ENCODE results near the gene VIPR1.

The VIPR1 gene, protein sequence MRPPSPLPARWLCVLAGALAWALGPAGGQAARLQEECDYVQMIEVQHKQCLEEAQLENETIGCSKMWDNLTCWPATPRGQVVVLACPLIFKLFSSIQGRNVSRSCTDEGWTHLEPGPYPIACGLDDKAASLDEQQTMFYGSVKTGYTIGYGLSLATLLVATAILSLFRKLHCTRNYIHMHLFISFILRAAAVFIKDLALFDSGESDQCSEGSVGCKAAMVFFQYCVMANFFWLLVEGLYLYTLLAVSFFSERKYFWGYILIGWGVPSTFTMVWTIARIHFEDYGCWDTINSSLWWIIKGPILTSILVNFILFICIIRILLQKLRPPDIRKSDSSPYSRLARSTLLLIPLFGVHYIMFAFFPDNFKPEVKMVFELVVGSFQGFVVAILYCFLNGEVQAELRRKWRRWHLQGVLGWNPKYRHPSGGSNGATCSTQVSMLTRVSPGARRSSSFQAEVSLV

DNA sequence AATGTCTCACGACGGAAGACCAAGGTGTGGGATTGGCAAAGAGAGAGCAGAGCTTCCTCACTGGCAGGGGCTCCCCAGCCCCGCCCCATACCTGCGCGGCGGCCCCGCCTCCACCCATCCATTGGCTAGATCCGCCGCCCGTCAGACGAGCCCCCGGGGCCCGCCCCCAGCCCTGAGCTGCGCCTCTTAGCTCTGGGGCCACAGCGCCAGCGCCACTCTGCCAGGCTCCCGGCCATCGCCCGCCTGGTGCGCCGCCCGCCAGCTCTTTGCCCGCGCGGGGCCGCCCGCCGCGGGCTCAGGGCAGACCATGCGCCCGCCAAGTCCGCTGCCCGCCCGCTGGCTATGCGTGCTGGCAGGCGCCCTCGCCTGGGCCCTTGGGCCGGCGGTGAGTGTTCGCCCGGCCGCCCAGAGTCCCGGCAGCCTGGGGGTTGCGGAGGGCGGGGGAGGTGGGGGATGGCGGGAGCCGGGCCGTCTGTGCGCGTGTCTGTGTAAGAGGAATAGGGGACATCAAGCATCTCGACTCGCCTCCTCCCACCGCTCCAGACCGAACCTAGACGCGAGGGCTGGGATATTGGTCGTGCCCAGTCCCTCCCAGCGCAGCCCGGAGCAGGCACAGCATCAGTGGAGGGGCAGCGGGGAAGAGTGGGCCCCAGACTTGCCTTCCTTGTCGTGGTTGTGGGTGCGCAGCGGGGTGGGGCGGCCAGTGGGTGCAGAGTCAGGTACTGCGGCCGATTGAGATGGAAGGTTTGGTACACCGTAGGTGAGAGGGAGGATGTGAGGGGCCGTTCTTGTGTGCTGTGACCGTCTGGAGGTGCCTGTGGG is at the start of gene VIPR1:
TSS of gene VIPR1 (plus strand) at position 215 of the 822 bp plus-strand sequence. CDS start at position 308, 93 bp downstream.
- peak; percentile 57 for DNase-seq (ENCODE audit: low spot score)

DNA sequence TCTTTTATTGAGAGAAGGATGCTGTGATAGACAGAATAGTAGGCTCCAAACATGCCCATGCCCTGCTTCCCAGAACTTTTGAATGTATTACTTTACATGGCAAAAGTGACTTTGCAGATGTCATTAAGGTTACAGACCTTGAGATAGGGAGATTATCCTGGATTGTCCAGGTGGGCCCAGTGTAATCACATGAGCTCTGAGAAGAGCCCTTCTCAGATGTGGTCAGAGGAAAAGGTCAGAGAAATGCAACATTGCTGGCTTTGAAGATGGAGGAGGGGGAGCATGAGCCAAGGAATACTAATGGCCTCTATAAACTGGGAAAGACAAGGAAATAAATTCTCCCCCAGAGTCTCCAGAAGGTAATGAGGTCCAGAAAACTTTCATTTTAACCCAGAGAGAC is 46.2 kb upstream of the VIPR1 start:
- DNase-seq (ENCODE audit: low spot score), result no peak

DNA sequence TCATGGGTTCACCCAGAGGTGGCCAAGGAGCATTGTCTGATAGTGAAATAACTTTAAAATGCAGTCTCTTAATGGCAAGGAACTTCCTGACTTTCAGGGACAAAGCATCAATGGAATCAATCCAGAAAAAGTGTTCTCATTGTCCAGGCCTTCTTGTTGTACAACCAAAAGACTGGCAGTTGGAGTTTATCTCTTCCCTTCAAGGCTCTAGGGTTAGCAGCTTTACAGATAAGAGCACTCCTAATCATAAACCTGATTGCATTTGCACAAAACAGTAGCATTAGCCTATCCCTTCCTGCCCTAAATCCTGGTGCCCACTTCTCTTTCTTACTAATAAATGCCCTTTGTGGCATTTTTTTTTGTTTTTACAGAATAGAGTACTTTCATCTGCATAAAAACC is 43.3 kb upstream of the VIPR1 start:
- no peak for DNase-seq (ENCODE audit: low spot score)

DNA sequence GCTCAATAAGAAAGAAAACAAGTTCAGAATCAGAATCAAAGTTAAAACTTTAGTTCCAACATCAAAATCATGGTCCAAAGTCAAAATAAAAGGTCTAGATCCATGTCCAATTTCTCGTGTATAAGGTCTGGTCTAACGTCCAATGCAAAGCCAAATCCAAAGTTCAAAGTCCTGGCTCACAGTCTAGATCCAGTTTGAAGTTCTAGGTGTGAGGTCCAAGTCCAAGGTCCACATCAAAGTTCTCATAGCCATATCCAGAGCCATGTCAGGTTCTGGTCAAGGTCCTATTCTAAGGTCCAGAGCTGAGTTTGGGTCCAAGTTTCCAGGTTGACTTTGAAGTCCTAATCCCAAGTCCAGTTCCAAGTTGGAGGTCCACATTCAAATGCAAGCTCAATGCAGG is 40.7 kb upstream of the VIPR1 start:
- DNase-seq (ENCODE audit: low spot score), result no peak

DNA sequence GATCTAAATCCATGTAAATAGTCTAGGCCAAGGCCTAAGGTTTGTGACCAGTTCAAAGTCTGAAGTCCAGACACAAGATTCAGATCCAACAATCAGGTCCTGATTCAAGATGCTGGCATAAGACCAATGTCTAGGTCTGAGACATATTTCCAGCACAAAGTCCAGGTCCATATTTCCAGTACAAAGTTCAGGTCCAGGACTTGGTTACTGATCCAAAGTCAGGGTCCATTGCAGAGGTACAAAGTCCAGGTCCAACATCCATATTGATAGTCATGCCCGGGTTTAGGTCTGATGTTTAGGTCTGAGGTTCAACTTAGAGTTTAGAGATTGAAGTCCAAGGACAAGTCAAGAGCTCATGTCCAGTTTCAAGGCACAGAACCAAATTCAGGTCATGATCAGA is 39.4 kb upstream of the VIPR1 start:
- DNase-seq (ENCODE audit: low spot score), result no peak

DNA sequence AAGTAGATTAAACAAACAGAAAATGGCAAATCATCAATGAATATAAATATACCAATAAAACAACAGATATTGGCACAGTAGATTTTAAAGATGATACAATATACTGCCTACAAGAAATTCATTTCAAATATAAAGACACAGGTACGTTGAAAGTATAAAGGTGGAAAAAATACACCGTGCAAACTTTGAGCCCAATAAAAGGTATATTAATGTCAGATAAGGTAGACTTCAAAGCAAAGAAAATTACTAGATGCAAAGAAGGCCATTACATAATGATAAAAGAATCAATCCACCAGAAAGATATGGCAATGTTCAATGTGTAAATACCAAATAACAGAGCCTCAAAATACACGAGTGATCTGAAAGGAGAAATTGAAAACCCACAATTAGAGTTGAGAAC is 34.3 kb upstream of the VIPR1 start:
- DNase-seq (ENCODE audit: low spot score), result no peak

DNA sequence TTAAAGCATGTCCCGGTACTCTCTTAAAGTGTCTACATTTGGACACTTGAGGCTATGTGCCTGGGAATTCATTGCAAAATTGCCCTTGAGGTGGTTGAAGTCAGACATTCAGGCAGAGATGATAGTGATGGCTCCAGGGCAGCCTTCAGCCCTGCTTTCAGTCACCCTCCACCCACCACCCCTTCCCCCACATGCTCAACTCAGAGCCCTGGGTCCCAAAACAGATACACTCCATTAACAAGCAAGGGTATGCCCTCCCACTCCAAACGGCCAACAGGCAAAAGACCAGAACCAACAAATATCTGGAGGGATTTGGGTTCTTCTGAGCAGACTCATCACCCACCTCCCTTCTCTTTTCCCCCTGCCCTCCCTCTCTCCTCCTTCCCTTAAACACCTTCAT is 29.9 kb upstream of the VIPR1 start:
- DNase-seq (ENCODE audit: low spot score), result no peak

DNA sequence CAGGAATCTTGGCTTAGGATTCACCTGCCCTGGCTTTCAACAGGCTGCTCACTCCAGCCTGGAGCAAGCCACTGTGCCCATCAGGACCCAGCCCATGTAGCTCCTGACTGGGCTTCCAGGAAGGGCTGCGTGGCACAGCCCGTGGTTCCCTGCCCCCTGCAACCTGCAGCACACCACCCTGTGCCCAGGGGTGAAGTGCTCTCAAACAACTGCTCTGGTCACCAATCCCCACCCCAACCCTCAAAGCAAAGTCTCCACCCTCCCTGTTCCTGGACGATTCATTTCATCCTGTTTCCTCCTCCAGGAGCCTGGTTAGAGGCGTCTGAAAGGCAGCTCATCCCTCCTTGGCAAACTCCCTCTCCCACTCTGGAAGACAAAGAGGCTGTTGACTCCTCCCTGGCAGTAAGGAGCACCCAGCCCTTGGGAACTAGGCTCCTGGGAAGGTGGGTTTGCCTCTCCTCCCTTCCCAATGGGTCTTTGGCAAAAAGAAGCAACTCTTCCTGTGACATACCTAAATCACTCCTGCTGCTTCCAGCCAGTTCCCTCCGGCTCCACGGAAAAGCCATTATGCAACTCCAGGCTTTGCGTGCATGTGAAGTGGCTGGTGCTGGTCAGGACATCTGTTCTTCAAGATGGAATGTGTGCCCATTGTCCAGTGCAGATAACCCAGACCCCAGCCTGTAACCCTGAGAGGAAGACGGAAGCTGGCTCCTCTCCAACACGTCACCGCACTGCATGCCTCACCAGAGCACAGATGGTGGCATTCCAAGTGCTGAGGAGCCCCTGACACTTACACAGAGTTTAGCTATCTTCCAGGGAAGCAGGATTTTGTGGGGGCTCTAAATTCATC is 29.1 kb upstream of the VIPR1 start:
- peak; percentile 48 for DNase-seq (ENCODE audit: low spot score)

DNA sequence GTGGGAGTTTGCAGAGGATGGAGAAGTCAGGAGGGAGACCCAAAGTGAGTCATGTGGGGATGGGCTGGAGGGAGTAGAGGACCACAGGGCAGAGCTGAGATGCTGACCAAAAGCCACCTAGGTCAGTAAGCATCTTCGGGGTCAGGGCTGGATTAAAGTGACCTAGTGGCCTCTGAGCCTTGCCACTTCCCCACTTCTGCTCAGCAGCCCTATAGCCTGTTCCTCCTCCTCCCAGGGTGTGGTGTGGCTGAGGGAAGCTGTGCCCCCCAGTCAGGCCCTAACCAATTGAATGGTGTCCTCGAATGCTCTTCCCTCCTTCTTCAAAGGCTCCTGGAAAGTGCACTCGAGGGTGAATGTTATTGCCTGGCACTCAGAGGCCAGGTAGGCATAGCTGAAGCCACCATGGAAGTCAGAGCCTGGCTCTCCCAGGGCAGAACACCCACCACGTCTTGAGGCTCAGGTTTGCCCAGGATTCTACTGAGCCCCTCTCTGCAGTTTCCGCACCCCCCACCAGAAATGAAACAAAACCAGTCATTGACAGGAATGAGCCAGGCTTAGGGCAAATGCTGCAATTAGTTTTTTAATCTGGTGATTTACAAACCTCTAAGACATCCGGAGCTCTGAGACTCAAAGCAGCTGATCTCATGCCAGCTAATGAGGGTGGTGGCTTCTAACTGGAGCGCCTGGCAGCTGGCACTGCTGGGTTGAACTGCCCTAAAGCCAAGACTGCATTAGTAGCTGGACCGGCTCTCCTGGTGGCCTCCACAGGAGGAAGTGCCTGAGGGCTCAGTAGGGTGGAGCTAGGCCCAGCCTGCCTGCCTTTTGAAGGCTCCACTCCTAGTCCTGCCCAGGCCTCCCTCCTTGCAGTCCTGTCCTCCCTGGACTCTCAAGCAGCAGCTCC is 26.0 kb upstream of the VIPR1 start:
- peak; percentile 33 for DNase-seq (ENCODE audit: low spot score)

DNA sequence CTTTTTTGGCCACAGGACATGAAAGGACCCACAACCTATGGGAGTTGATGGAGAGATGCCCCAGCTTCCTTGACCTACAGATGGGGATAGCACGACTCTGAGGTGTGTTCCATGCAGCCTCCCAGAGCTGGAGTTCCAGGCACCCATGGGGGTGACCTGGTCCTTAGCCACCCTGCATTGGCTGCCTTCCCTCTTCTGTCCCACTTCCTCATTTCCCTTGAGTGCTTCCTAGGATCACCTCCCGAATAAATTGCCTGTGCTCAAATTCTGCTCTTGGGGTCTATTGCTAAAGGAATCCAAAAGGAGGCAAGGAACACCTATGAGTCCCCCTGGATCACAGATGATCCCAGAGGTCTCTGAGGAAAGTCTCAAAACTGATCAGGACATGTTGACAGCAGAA is 24.7 kb upstream of the VIPR1 start:
- no peak for DNase-seq (ENCODE audit: low spot score)

DNA sequence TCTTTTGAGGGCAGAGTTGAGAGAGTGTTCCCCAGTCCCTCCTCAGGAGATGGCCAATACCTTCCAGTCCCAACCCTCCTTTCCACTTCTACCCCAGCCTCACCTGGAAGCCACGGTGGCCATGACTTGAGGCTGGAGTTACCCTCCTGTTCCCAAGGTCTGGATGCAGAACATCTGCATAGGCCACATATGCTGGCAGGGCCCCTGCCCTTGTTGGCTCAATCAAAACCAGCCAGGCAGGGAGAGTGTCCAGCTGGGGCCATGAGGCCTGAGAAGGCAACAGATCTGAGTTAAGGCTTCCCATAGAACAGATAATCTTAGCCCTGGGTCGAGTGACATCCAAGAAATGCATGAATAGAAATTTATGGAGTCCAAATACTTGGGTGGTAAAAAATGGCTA is 23.6 kb upstream of the VIPR1 start:
- DNase-seq (ENCODE audit: low spot score), result no peak

DNA sequence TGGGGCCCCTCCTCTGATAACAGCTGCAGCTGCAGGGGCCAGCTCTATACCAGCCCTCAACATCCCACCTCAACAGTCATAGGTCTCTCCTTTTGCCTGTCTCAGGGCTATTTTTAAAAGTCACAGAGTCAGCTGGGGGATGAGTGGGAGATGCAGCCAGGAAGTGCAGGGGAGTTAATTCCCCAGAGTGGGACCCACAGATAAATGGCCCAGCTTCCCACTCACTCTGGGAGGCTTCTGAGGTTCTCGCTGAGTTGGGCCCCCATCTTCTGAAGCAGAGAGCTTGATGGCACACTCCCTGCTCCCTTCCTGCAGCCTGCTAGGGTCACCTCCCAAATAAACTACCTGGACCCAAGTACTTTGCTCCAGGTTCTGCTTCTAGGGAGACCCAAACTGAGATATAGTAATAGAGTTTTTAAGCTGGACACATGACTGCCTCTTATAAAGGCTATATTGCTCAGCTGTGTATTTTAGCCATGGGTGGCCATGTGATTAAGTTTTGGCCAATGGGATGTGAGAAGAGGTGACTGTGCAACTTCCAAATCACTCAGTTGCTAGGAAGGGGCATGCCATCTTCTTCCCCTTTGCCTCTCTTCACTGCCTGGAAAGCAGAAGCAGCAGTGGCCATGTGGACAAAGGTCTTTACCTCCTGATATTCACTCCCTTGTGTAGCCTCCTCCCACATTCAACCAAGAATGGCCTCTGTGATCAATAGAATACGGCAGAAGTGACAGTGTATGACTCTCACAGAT is 15.5 kb upstream of the VIPR1 start:
- DNase-seq (ENCODE audit: low spot score), result no peak

DNA sequence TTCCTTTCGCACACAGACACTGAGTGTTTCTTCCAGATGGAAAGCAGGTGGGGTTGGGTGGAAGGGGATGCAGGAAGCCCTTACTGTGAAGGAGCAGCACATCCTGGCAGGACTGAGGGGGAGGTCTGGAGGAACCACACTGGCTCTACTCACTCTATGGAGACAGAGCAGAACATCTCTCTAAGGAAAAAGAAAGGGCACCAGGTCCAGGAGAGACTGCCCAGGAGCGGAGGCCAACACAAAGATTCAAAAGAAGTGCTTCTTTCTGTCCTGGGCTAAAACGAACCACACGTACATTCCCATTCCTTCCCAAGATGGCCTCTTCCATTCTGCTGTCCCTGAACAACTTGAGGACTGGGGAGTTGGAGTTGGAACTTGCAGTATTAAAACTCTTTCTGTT is 13.8 kb upstream of the VIPR1 start:
- no peak for DNase-seq (ENCODE audit: low spot score)

DNA sequence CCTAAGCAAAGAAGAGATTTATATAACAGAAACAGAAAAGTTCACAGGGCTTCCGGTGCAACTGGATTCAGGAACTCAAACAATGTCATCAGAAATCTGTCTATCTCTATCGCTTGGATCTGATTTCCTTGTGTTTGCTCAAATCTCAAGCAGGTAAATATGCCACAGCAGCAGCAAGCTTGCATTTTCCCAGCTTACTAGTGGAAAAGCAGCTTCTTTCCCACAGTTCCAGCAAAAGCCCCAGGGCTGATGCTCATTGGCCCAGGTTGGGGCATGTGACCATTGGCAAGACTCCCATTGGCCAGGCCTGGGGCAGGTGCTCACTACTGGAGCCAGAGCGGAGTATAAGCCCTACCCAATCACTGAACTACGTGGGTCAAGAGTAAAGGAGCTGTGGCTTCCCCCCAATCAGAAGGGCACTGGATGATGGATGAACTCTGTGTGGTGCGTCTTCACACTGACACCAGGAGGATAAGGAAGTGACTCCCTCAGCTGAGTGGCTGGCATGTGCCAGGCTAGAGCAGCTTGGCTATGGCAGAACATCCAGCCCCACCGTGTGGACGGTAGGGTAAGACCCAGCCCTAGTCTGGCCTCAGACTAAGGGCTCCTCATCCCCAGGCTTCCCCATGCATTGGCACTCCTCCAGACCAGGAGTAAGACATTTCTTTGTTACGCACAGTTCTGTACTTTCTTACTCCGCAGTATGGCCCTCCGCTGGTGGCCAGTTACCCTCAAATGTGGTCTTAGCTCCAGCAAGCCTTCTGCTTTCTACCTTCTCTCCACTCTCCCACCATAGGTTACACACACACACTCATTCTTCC is 13.1 kb upstream of the VIPR1 start:
- no peak for DNase-seq (ENCODE audit: low spot score)

DNA sequence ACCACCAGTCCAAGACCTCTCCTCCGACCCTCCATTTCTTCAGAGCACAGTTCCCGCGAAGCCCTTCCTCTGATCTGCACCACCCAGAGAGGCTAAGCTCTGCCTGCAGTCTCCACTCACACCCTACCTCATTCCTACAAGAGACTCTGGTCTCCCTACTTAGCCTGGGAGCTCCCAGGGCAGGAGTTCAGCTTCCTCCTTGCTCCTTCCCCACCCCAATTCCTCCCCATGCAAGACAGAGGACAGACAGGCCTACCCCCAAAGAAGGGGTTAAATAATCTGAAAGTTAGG is 12.6 kb upstream of the VIPR1 start:
- DNase-seq (ENCODE audit: low spot score), result no peak

DNA sequence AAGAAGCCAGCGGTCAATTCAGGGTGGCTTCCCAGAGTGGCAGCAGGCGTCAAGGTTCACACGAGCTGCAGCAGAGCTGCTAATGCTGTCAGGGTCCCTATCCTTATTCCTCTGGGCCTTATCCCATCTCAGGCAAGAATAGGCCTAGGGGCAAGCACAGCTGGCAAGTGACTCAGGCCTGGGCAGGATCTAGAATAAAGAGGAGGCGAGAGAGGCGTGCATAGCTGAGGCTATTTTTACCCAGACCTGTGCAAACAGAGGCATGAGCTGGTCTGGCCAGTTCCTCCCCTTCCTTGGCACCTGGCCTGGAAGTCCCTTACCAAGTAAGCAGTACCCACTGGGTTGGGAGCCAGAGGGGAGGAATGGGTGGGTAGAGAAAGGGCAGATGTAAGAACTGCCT is 12.2 kb upstream of the VIPR1 start:
- DNase-seq (ENCODE audit: low spot score), result no peak

DNA sequence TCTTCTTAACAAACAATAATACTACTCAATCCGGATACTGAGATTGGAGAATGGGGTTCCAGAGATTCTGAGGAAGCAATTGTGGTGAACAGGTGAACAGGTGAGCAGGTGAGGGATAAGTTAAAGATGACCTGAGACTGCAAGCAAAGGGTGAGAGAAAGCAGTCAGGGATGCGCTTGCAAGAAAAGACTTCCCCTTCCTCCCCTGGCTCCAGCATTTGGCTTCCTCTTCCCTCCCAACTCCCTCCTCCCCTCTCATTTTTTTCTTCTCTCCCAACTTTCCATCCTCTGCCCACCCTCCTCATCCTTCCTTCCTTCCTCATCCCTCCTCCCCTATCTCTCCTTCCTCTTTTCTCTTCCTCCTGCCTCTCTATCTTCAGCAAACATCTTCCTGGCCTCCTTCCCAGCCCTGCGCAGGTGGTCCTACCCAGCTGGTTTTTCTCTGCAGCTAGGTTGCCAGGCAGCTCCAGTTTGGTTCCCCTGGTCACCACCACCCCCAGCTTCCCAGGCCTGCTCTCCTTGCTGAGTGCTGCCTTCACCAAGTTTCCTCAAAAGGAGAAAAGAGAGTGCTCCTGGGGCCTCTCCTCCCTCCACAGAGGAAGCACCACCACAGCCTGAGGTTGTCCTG is 10.4 kb upstream of the VIPR1 start:
- DNase-seq (ENCODE audit: low spot score), result no peak

DNA sequence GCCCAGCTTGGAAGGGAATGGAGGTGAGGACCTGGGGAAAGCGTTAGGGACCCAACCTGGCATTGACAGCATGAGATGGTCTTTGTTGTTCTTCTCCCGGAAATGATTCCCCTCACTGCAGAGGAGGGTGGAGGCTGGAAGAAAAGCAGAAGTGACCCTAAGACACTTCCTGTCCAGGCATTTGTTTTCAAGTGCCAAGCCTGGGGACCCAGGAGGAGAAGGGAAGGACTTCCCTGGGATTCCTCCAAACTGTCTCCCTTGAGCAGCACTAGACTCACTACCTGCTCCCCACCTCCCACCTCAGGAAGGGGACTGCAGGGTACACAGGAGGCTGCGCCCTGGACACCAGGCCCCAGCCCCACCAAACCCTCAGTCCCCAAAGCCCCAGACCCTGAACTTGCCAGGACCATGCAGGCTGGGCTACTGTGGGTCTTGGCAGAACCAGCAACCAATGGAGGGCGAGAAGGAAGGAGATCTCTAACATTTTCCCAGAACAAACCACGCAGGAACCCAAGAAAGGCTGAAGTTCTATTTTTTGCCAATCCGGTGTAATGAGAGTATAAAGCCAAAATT is 9.8 kb upstream of the VIPR1 start:
- no peak for DNase-seq (ENCODE audit: low spot score)

Data from AG20443 (cell line).